H54 (cell line): Measurements from ENCODE around the gene RNPS1.

Experiments used
- DNase-seq: peaks from one replicate; pipeline ENCODE4 v3.0.0; 2011; ENCODE audit warnings: low spot score, mixed read lengths; ENCODE audit not compliant: insufficient read length
- FAIRE-seq: peaks from 3 replicates; lab custom pipeline; 2011; peaks lifted over from hg19 to GRCh38; lab: Jason Lieb, UNC
- POLR2A ChIP-seq: IDR thresholded peaks from 2 replicates; pipeline ENCODE4 v1.6.1; 2011; ENCODE audit warnings: low read depth, mild to moderate bottlenecking, low read length

Gene RNPS1, protein sequence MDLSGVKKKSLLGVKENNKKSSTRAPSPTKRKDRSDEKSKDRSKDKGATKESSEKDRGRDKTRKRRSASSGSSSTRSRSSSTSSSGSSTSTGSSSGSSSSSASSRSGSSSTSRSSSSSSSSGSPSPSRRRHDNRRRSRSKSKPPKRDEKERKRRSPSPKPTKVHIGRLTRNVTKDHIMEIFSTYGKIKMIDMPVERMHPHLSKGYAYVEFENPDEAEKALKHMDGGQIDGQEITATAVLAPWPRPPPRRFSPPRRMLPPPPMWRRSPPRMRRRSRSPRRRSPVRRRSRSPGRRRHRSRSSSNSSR

DNA sequence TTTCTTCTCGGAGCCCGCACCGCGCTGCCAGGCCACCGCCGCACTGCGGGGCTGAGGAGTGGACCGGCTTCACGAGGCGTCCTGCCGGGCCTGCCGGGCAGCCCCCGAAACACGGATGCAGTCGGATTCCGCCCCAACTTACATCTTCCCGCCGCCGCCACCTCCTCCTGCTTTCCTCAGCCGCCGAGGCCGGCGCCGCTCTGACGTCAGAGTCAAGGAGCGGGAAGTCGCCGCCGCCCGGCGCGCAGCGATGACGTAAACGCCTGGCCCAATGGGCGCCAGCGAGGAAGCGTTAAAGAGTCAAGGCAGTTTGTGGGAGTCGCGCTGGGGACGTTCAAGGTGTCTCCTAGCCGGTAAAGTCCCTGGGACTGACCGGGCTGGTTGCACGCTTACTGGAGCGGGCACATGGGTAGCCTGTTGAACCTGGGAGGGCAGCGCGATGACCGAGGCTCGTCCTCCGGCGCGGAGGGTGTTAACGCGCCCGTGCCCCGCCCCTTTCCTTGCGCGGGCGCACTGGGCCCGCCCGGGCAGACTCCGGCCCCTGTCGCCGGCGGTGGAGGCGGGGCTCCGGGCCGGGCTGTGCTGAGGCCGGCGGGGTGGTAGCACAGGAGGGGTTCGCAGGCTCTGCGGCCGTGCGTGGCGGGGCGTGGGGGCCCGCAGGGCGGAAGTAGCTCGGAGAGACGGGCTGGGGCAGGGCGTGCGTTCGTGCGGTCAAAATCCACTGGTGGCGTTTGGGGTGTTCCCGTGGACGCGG is at the start of gene RNPS1:
Gene RNPS1, minus strand, starts transcription at position 214 of the 754 bp plus-strand sequence. CDS start 3,483 bp downstream, outside the sequence.
- DNase-seq (peak; percentile 96), FAIRE-seq (no peak)
- TF ChIP-seq POLR2A = peak; percentile 89

DNA sequence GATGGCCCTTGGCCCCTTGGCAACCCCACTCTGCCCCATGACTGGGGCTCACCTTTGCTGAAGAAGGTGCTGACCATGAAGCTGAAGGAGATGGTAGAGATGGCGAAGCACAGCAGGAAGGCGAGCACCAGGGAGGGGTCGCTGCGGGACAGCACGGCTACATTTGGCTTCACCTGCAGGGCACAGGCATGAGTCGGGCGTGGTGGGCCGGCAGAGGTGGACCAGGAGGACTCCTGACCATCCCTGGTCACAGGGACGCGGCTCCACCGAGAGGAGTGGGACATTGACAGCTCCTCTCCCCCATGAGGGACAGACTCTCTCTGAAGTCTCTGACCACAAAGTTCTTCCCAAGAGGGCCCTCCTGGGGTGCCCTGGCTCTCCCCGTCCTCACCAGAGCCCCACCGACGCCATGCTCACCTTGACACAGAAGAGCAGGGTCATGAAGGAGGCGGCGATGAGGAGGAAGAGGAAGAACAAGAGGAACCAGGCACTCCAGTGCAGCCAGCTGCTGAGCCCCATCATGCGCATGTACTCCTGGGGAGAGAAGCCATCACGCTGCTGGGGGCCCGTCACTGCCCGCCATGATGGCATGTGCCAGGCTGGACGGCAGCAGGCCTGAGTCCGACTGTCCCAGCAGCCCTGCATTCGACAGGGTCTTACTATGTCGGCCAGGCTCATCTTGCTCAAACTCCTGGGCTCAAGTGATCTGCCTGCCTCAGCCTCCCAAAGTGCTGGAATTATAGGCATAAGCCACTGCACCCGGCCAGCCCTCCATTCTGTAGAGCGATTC is 49.5 kb upstream of the RNPS1 start:
- no peak for FAIRE-seq
- TF ChIP-seq POLR2A = no peak

DNA sequence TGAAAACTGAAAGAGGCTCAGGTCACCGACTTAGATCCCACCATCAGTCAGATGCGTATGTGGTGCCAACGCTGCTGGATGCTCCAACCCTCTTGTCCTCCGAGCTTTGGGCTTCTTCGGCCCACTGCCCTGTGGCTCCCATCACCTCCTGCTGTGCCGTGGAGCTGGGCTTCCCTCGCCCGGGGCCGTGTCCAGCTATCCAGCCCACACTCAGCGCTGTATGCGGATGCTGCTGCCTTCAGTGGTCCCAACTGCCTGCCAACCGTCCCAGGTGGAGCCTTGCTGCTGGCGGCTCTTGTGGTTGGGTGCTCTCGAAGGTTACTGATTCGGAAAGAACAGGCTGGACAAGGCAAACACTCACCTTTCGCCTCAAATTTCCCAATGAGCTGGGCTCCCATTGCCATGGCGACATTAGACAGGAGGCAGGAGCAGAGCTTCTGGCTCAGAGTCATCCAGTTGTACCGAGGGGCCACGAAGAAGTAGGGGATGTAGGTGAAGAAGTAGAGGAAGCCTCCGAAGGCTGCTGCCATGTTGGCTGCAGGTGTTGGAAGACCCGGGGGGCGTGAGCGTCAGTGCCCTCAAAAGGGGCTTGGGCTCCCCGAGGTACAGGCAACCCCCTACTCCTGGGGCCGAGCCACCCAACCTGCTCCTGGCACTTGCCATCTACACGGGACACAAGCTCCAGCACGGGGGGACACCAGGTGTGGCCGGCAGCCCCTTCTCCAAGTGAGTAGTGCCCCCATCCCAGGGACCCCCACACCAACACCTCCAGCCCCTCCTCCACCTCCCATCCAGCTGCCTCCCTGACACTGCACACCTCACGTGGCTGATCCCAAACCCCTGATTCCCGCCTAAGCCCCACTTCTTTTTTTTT is 40.4 kb upstream of the RNPS1 start:
- DNase-seq = no peak
- no peak for FAIRE-seq
- TF ChIP-seq POLR2A = no peak

More for the DNA sequence above, 49.5 kb upstream of the RNPS1 start:
- no peak for DNase-seq

DNA sequence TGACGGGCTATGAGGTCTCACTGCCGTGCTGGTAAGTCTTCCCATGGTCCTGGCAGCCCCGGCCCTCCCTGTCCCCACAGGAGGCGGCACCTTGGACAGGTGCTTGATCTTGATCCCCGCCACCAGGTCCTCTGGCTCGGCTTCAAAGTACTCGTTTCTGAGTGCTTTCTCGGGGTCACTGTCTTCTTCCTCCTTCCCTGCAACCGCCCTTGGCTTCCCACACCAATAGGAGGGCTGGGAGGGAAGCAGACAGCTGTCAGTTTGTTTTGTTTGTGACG is 31.9 kb upstream of the RNPS1 start:
- DNase-seq (no peak), FAIRE-seq (no peak)
- no peak for TF ChIP-seq POLR2A

DNA sequence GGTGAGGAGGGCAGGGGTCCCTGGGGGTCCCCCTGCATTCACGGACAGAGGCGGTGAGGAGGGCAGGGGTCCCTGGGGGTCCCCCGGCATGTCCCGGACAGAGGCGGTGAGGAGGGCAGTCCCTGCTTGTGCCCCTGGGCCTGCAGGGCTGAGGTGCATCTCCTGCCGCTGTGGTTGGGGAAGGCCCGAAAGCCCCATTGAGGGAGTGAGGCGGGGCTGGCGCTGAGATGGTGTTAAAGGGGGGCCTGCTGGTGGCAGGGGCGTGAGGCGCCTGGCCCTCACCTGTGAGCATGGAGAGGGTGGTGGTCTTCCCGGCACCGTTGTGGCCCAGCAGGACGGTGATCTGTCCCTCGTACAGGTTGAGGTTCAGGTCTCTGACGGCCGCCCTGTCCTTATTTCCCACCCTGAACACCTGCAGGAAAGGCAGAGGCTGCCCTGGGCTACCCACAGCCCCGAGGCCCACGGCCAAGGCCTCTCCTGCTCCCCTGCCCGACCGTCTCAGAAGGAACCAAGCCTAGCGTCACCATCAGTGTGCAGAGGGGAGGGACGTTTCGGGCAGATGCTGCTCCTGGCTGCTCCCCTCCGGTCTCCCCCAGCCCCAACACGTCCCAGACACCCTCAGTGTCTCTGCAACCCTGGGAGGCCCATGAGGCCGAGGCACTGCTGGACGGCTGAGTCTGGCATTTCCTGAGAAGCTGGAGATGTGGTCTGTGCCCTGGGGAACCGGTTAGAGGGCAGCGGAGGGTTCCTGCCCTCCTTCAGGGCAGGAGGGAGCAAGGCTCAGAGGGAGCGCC is 31.4 kb upstream of the RNPS1 start:
- no peak for FAIRE-seq
- DNase-seq = no peak
- TF ChIP-seq POLR2A = no peak

DNA sequence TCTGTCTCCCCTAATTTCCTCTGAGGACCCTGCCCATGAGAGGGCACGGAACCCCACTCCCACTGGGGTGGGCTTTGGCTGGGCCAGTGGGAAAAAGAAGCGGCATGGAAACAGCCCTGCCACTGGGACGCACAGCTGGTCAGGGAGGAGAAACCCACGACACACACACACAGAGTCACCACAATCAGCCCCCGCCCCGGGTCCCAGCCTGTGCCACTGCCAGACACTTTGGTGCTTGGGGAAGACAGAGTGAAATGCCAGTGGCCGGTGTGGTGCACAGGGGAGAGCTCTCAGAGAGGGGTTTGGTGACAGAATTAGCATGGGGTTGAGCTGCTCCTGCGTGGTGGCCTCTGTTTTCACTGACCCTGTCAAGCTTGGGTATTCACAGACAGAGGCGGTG is 30.7 kb upstream of the RNPS1 start:
- no peak for TF ChIP-seq POLR2A
- no peak for DNase-seq
- FAIRE-seq = no peak

DNA sequence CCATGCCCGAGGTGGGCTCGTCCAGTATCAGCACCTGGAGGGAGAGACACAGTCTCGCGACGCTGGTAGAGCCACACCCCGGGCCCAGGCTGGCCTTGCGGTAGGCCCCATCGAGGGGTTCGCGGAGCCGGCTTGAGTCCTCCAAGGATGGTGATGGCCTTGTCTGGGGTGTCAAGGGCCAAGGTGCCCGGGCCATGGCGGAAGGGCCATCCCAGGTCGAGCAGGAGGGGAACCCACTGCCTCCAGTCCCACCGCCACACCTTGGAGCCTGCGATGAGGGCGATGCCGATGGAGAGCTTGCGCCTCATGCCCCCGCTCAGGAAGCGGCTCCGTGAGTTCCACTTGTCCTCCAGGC is 29.6 kb upstream of the RNPS1 start:
- DNase-seq = no peak
- no peak for FAIRE-seq

DNA sequence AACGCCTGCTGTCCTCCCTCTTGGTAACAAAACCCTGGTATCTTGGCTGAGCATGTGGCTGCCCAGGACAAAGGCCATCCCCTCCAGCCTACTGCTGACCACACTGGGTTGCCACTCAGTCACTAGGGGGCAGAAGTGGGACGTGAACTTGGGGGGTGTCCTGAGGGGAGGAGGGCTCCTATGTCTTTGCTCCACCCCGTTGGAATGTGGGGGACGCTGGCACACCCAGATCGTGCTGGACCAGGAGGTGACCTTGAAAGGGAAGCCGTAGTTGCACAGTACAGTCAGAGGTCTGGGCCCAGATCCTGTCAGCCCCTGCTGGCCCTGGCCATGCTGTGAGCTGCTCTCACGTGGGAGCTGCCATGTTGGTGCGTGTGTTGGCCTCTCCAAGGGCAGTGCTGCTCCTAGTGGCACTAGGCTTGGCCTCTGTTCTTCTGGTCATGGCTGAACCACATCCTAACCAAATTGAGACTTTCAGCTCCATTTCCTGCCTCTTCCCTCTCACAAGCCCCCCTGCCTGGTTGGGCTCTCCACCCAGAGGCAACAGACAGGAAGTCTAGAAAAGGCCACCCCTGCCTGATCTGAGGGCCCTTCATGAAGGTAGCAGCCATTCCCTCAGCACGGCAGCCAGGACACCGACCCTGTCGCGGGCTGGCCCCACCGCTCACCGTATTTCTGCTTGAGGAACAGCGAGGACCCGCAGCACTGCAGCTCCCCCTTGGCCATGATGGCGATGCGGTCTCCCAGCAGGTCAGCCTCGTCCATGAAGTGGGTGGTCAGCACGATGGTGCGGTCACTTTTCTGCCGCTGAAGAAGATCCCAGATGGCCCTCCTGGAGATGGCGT is 29.0 kb upstream of the RNPS1 start:
- TF ChIP-seq POLR2A = no peak
- DNase-seq = peak; percentile 43
- no peak for FAIRE-seq

More for the DNA sequence above, 29.6 kb upstream of the RNPS1 start:
- TF ChIP-seq POLR2A = no peak

DNA sequence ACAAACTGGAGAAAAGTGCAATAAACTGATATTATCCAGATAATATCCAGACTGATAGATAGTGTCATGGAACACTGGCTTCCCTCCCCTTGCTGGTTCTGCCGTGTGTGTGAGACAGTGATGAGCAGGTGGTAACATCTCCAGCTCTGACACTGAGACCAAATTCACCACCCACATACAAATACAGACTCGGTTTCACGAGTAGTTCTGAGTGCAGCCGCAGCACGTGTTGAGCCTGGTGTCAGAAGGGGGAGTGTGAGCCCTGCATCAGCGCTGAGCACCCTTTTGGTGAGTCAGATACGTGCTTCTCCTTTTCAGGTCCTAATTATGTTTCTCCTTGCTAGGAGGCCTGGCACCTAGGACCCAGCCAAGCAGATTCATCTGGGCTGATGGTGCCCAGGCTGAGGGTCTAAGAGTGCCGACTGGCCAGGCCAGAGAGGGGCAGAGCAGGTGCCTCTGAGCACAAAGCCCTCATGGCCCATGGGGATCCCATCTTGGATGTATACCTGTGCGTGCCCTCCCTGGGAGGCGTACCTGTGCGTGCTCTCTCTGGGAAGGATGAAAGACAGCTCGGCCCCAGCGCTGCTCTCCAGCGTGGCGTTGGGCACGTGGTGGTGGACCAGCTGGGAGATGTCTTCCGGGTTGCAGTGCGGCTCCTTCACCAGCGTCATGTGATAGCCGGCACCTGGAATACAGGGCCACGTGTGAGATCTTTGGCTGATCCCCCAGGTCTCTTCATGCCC is 27.3 kb upstream of the RNPS1 start:
- FAIRE-seq (no peak), DNase-seq (no peak)
- no peak for TF ChIP-seq POLR2A

DNA sequence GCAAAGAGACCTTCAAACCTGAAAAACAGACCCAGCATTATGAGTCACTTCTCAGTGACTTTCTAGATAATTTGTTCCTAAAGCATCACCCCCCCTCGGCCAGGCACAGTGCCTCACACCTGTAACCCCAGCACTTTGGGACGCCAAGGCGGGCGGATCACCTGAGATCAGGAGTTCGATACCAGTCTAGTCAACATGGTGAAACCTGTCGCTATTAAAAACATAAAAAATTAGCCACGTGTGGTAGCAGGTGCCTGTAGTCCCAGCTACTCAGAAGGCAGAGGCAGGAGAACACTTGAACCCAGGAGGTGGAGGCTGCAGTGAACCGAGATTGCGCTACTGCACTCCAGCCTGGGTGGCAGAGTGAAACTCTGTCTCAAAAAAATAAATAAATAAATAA is 24.3 kb upstream of the RNPS1 start:
- DNase-seq (no peak), FAIRE-seq (no peak)
- no peak for TF ChIP-seq POLR2A

DNA sequence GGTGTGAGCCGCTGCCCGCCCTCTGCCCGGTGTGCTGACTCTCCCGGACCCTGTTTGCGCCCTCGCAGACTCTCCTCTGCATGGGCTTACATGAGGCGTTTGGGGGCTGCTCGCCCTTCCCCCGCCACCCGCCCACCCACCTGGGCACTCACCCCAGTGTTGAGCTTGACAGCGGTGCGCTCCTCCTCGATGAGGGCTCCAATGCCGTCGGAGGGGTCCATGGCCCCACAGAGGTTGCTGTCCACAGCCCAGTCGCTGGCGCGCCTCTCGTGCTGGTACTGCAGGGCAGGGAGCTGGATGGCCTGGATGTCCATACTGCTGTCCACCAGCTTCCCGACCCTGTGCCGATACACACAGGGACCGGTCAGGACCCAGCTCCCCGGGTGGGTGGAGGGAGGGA is 21.4 kb upstream of the RNPS1 start:
- no peak for FAIRE-seq
- no peak for DNase-seq
- no peak for TF ChIP-seq POLR2A
